Cardiac muscle cell (in vitro differentiated cells and primary cell): ENCODE results near the gene RAB7B. TPM values are rescaled to one million over a fixed set of nuclear protein-coding genes. Genes with fewer than 3 reads are reported as not detected.
A peak's percentile ranks its signal among the peaks of the same experiment; 100 is the strongest.

Experiments
- DNase-seq, 2 donors: peaks; one replicate each; pipeline versions ENCODE4 v3.0.0 to v3.0.0-alpha.2; 2010 to 2017; ENCODE audit warnings: low read depth in 1 of 2, low spot score in 1 of 2
- H3K27ac ChIP-seq: fragments of 200-600 bp; sonication (generic); 2 replicates; pipeline ENCODE4 v1.5.1; 2016
- H3K27me3 ChIP-seq: fragments of 200-600 bp; sonication (generic); 2 replicates; pipeline ENCODE4 v1.6.0; 2016; ENCODE audit warnings: control low read depth
- H3K36me3 ChIP-seq: fragments of 200-600 bp; sonication (generic); 2 replicates; pipeline ENCODE4 v1.5.1; 2016; ENCODE audit warnings: control low read depth
- H3K4me1 ChIP-seq: fragments of 200-600 bp; sonication (generic); 2 replicates; pipeline ENCODE4 v1.8.1; 2017; ENCODE audit warnings: low read depth, mild to moderate bottlenecking, mixed run types
- H3K4me3 ChIP-seq: fragments of 200-600 bp; sonication (generic); 2 replicates; pipeline ENCODE4 v1.5.1; 2016; ENCODE audit warnings: mild to moderate bottlenecking
- H3K9me3 ChIP-seq: fragments of 200-600 bp; sonication (generic); 2 replicates; pipeline ENCODE4 v1.5.1; 2017; ENCODE audit warnings: low read depth, mild to moderate bottlenecking, control low read depth
- CTCF ChIP-seq: IDR thresholded peaks from 2 replicates; pipeline ENCODE4 v1.5.1; 2012; ENCODE audit warnings: low read depth, mild to moderate bottlenecking, low read length
- polyA plus RNA-seq: library from polyadenylated mRNA; unstranded; fragments of >200 nt; fragmentation: Nextera tagmentation; extraction: Ambion mirVana; gene quantifications from 2 replicates; pipeline ENCODE4 v1.2.1, GENCODE V29; 2016
- total RNA-seq: library from RNA; depleted of rRNA; stranded (reverse); fragments of >200 nt; gene quantifications from 2 replicates; pipeline ENCODE4 v1.2.3, GENCODE V29; 2016

Gene RAB7B
- total and polyA plus RNA-seq, 2 experiments from 2014 or later = 1.2 to 2.2 TPM

DNA sequence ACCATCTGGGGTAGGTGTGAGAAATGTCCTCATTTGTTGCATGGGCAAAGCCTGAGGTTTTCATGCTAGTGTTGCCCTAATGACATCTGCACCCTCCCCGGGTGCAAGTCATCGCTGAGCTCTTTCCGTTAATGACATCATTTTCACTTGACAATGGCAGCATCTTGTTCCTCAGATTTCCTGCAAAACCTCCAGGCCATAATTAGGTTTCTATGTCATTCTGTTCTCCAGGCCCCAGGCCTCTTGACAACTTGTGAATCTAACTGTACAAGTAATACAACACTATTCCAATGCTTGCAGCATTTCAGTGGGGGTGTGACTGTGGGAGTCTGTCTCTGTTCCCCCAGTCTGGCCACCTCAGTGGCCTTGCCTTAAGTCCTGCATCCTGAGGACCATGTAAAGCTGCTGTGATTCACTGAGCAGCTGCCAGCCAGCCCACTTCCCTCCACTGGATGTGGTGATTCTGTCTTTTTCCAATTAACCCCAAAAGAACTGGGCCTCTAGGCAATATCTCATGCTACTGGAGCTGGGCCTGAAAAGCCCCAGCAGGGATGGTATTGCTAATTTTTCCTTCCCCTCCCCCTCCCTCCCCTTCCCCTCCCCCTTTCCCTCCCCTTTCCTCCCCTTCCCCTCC lies 22.8 kb downstream of the RAB7B start:
- Histone ChIP-seq H3K27ac (no peak overlapping the region), H3K4me3 (no peak overlapping the region), H3K27me3 (no peaks in the 10 kb centered on the region), H3K9me3 (no peaks in the 10 kb centered on the region), H3K36me3 (no peaks in the 10 kb centered on the region), H3K4me1 (peaks cover 37% of the 10 kb centered on the region)
- TF ChIP-seq CTCF = no peak
- no peak for DNase-seq

DNA sequence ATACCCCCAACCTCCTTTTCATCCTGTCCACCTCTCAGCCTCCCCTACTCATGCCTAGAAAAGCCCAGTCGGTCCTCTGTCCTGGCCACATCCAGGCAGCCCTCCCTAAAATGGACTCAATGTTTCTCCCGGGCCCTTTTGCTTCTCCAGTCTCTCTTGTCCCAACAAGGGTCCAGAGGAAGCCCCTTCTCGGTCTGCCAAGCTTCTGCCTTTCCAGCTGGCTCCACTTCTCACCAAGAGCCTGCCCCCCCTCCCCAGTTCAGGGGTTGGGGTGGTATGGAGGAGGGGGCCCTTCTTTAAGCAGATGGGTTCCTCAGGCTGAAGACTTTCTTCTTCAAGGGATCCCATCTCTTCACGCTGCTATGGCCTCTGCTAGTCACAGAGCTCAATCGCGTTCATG lies 23.9 kb downstream of the RAB7B start:
- Histone ChIP-seq H3K4me1 (peaks cover 30% of the 10 kb centered on the region), H3K4me3 (no peak overlapping the region), H3K36me3 (no peaks in the 10 kb centered on the region), H3K9me3 (no peaks in the 10 kb centered on the region), H3K27ac (no peak overlapping the region), H3K27me3 (no peaks in the 10 kb centered on the region)
- DNase-seq = no peak
- no peak for TF ChIP-seq CTCF

- Histone ChIP-seq H3K4me3 (no peak overlapping the region), H3K27me3 (no peaks in the 10 kb centered on the region), H3K27ac (no peak overlapping the region), H3K4me1 (peaks cover 27% of the 10 kb centered on the region), H3K9me3 (no peaks in the 10 kb centered on the region), H3K36me3 (no peaks in the 10 kb centered on the region)
- DNase-seq = no peak
- TF ChIP-seq CTCF = no peak
Observed at GRCh38 chr1:205978676-205979075, 24.5 kb downstream of the RAB7B start.

DNA sequence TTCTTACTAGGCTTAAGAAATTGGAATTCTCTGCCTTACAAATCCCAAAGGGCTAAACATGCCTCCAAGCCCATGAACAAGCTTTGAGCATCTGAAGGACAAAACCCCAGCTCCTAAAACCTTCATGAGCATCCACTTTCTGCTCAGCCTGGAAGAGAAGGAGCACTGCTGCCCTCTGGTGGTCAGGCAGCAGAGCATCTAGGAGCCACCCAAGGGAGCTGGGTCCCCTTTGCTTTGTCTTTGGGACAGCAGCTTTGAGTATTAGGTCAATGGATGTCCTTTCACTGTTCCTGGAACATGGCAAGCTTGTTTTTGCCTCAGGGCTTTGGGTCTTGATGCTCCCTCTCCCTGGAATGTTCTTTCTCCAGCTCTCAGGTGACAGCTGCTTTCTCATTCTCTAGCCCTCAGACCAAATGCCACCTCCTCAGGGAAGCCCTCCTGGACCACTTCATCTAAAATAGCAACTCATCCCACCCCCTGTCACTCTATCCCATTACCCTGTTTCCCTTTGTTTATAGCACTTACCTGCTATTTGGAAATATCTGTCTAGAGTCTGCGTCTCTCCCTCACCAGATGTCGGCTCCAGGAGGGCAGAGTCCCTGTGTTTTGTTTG lies 25.7 kb downstream of the RAB7B start:
- Histone ChIP-seq H3K4me3 (no peak overlapping the region), H3K27ac (peak overlapping the region; percentile 91), H3K4me1 (peaks cover 15% of the 10 kb centered on the region), H3K27me3 (no peaks in the 10 kb centered on the region), H3K9me3 (no peaks in the 10 kb centered on the region), H3K36me3 (no peaks in the 10 kb centered on the region)
- peak; percentile 88 to 91 for DNase-seq
- TF ChIP-seq CTCF = peak; percentile 95

DNA sequence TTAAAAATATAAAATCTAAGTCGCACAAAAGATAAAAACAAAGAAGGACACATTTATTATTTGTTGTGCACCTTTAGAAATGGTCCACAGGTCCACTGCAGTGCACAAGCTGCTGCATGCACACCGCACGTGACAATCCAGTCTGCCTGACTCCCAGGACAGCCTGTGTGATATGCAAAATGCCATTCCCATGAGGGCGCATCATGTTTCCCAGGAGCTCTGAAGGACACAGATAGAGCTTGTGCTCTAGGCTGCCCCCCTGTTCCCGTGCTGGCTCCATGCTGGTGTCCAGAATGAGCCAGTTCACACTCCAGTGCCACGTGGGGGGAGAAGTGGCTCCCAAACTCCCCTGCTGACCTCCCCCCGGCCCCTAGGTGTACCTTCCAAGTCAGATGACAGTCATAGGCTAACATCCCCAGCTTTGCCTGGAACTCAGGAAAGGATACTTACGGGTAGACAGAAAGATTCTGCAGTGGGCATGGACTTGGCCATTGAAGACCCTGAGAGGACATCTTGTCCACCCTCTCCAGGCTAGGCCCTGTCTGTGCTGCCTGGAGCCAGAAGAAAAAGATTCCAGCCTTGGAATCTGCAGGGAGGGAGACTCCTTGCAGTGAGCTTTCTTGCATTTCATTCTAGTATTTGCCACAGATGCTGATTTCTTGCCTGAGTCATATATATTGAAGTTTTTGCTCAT lies 26.3 kb downstream of the RAB7B start:
- no peak overlapping the region for H3K4me3 ChIP-seq
- DNase-seq = peak in 1 of 2 donors; percentile 77
- H3K36me3 ChIP-seq = no peaks in the 10 kb centered on the region
- no peaks in the 10 kb centered on the region for H3K9me3 ChIP-seq
- no peak for TF ChIP-seq CTCF
- no peaks in the 10 kb centered on the region for H3K27me3 ChIP-seq
- H3K4me1 ChIP-seq = peaks cover 14% of the 10 kb centered on the region
- H3K27ac ChIP-seq = peak overlapping the region; percentile 91
